Astrocyte (in vitro differentiated cells and primary cell): ENCODE results near the gene PELI2. TPM values are rescaled to one million over a fixed set of nuclear protein-coding genes. Genes with fewer than 3 reads are reported as not detected.

Experiments
- DNase-seq: peaks from one replicate; pipeline ENCODE4 v3.0.0-alpha.2; 2010; ENCODE audit warnings: low read depth
- FAIRE-seq: peaks from 2 replicates; lab custom pipeline; 2011; peaks lifted over from hg19 to GRCh38; lab: Jason Lieb, UNC
- H2AFZ ChIP-seq: 2 replicates; pipeline ENCODE4 v1.6.0; 2012; ENCODE audit warnings: low read depth, low read length, inconsistent platforms
- H3K27ac ChIP-seq: 2 replicates; pipeline ENCODE4 v1.5.1; 2011; ENCODE audit warnings: low read depth, low read length, inconsistent platforms
- H3K27me3 ChIP-seq: 2 replicates; pipeline ENCODE4 v1.6.0; 2011; ENCODE audit warnings: low read length, inconsistent platforms; ENCODE audit not compliant: insufficient read depth
- H3K36me3 ChIP-seq: 2 replicates; pipeline ENCODE4 v1.5.1; 2011; ENCODE audit warnings: low read length, inconsistent platforms; ENCODE audit not compliant: insufficient read depth
- H3K4me1 ChIP-seq: 2 replicates; pipeline ENCODE4 v1.5.1; 2011; ENCODE audit warnings: low read length, inconsistent platforms; ENCODE audit not compliant: insufficient read depth
- H3K4me2 ChIP-seq: 2 replicates; pipeline ENCODE4 v1.6.0; 2012; ENCODE audit warnings: low read length, inconsistent platforms
- H3K4me3 ChIP-seq: 2 replicates; pipeline ENCODE4 v1.5.1; 2011; ENCODE audit warnings: low read depth, mild to moderate bottlenecking, low read length, inconsistent platforms; ENCODE audit not compliant: insufficient read depth
- H3K79me2 ChIP-seq: 2 replicates; pipeline ENCODE4 v1.6.0; 2012; ENCODE audit warnings: mild to moderate bottlenecking, low read length, inconsistent platforms; ENCODE audit not compliant: insufficient read depth
- H3K9ac ChIP-seq: 2 replicates; pipeline ENCODE4 v1.6.0; 2012; ENCODE audit warnings: mild to moderate bottlenecking, low read length, inconsistent platforms
- H3K9me3 ChIP-seq: 2 replicates; pipeline ENCODE4 v1.5.1; 2012; ENCODE audit warnings: low read depth, mild to moderate bottlenecking, low read length, inconsistent platforms; ENCODE audit not compliant: insufficient read depth
- H4K20me1 ChIP-seq: 2 replicates; pipeline ENCODE4 v1.6.0; 2012; ENCODE audit warnings: low read length, inconsistent platforms; ENCODE audit not compliant: insufficient read depth
- H3K27ac Mint-ChIP-seq: one replicate; pipeline ENCODE4 v1.8.0; 2021; ENCODE audit warnings: mild to moderate bottlenecking, mixed read lengths; ENCODE audit not compliant: unreplicated experiment
- H3K27me3 Mint-ChIP-seq: one replicate; pipeline ENCODE4 v1.8.0; 2021; ENCODE audit warnings: low read depth, mixed read lengths; ENCODE audit not compliant: unreplicated experiment
- H3K36me3 Mint-ChIP-seq: one replicate; pipeline ENCODE4 v1.8.0; 2021; ENCODE audit warnings: low read depth, mixed read lengths; ENCODE audit not compliant: unreplicated experiment
- H3K4me1 Mint-ChIP-seq: one replicate; pipeline ENCODE4 v1.8.0; 2021; ENCODE audit warnings: low read depth, mixed read lengths; ENCODE audit not compliant: unreplicated experiment
- H3K4me3 Mint-ChIP-seq: one replicate; pipeline ENCODE4 v1.8.0; 2021; ENCODE audit warnings: mild to moderate bottlenecking, moderate library complexity, mixed read lengths; ENCODE audit not compliant: unreplicated experiment
- H3K9me3 Mint-ChIP-seq: one replicate; pipeline ENCODE4 v1.8.0; 2021; ENCODE audit warnings: mild to moderate bottlenecking, mixed read lengths; ENCODE audit not compliant: unreplicated experiment
- CTCF ChIP-seq: IDR thresholded peaks from 2 replicates; pipeline ENCODE4 v1.5.1; 2011; ENCODE audit warnings: low read depth, mild to moderate bottlenecking, inconsistent platforms, low read length, moderate library complexity; ENCODE audit not compliant: insufficient read depth
- EZH2 ChIP-seq: IDR thresholded peaks from 2 replicates; pipeline ENCODE4 v1.6.1; 2012; ENCODE audit warnings: mild to moderate bottlenecking, low read length, inconsistent platforms; ENCODE audit not compliant: insufficient read depth
- total RNA-seq: library from RNA; stranded (reverse); gene quantifications from 2 replicates; pipeline ENCODE4 v1.2.1, GENCODE V29; 2021

PELI2 gene
- total RNA-seq, 1 donor from 2014 or later, result 5.3 TPM

- no peaks in the 10 kb centered on the region for H3K36me3 ChIP-seq
- no peak overlapping the region for H2AFZ ChIP-seq
- H3K4me3 ChIP-seq, result no peak overlapping the region
- no peak overlapping the region for H3K4me2 ChIP-seq
- H3K4me1 ChIP-seq, result no peaks in the 10 kb centered on the region
- H3K27ac Mint-ChIP-seq, result no peak overlapping the region
- H4K20me1 ChIP-seq, result no peaks in the 10 kb centered on the region
- H3K27me3 ChIP-seq, result no peaks in the 10 kb centered on the region
- H3K27ac ChIP-seq, result no peak overlapping the region
- H3K9me3 Mint-ChIP-seq, result peaks cover 2% of the 10 kb centered on the region
- no peak overlapping the region for H3K9ac ChIP-seq
- DNase-seq (no peak), FAIRE-seq (no peak)
- no peaks in the 10 kb centered on the region for H3K27me3 Mint-ChIP-seq
- peaks cover 8% of the 10 kb centered on the region for H3K4me1 Mint-ChIP-seq
- H3K36me3 Mint-ChIP-seq, result no peaks in the 10 kb centered on the region
- no peak overlapping the region for H3K4me3 Mint-ChIP-seq
- TF ChIP-seq EZH2, result no peak
- TF ChIP-seq CTCF, result no peak
- H3K79me2 ChIP-seq, result no peaks in the 10 kb centered on the region
- H3K9me3 ChIP-seq, result no peaks in the 10 kb centered on the region
These were observed 10.6 kb upstream of the PELI2 start for GRCh38 chr14:56107615-56108014.

- H3K9ac ChIP-seq, result no peak overlapping the region
- H3K9me3 ChIP-seq, result no peaks in the 10 kb centered on the region
- FAIRE-seq (no peak), DNase-seq (no peak)
- H3K27ac ChIP-seq, result no peak overlapping the region
- H2AFZ ChIP-seq, result no peak overlapping the region
- Mint-ChIP-seq H3K27me3 (no peaks in the 10 kb centered on the region), H3K4me3 (no peak overlapping the region), H3K9me3 (peaks cover 2% of the 10 kb centered on the region), H3K36me3 (no peaks in the 10 kb centered on the region), H3K27ac (no peak overlapping the region), H3K4me1 (peaks cover 5% of the 10 kb centered on the region)
- no peaks in the 10 kb centered on the region for H3K27me3 ChIP-seq
- H3K4me2 ChIP-seq, result no peak overlapping the region
- TF ChIP-seq CTCF (no peak), EZH2 (no peak)
- no peak overlapping the region for H3K4me3 ChIP-seq
- H3K36me3 ChIP-seq, result no peaks in the 10 kb centered on the region
- no peaks in the 10 kb centered on the region for H4K20me1 ChIP-seq
- no peaks in the 10 kb centered on the region for H3K4me1 ChIP-seq
- H3K79me2 ChIP-seq, result no peaks in the 10 kb centered on the region
These were observed 10.2 kb upstream of the PELI2 start for GRCh38 chr14:56108057-56108456.

GRCh38 chr14:56112781-56113180, 5.4 kb upstream of the PELI2 start:
- Histone ChIP-seq H3K27me3 (no peaks in the 10 kb centered on the region), H3K4me3 (no peak overlapping the region), H3K27ac (no peak overlapping the region), H3K79me2 (no peaks in the 10 kb centered on the region), H3K4me2 (no peak overlapping the region), H3K4me1 (peaks cover under 1% of the 10 kb centered on the region), H3K9me3 (no peaks in the 10 kb centered on the region), H2AFZ (no peak overlapping the region), H4K20me1 (no peaks in the 10 kb centered on the region), H3K9ac (no peak overlapping the region), H3K36me3 (no peaks in the 10 kb centered on the region)
- DNase-seq, result no peak
- Mint-ChIP-seq H3K4me1 (peaks cover 3% of the 10 kb centered on the region), H3K27ac (no peak overlapping the region), H3K27me3 (no peaks in the 10 kb centered on the region), H3K4me3 (no peak overlapping the region), H3K9me3 (peaks cover 2% of the 10 kb centered on the region), H3K36me3 (no peaks in the 10 kb centered on the region)
- TF ChIP-seq CTCF (no peak), EZH2 (no peak)
- FAIRE-seq, result no peak
